ENCODE data around the gene DYNC1LI1. TPM values are rescaled to one million over a fixed set of nuclear protein-coding genes. Genes with fewer than 3 reads are reported as not detected.

The DYNC1LI1 gene
- total RNA-seq, 2 experiments from 2014 or later = 26.9 to 28.3 TPM

Small RNAs within 50 kb of the gene (microRNA-seq; reads per million reads assigned to microRNA genes)
- gene MIR548AY (ENCODE audit: borderline microRNAs expressed, borderline replicate concordance) = not detected

Other genes starting within 250 kb of the DYNC1LI1 start
- gene CMTM7, start 179.0 kb downstream of the DYNC1LI1 start, total RNA-seq = 10 to 100 TPM; 45.9 to 62.6 TPM
- gene CMTM6, start 68.0 kb downstream of the DYNC1LI1 start, total RNA-seq = 10 to 100 TPM; 55.2 to 57.1 TPM
- gene CNOT10, start 114.3 kb upstream of the DYNC1LI1 start, total RNA-seq = 10 to 100 TPM; 67.5 to 67.7 TPM
- gene TRIM71, start 247.1 kb upstream of the DYNC1LI1 start, total RNA-seq = not detected